Spleen (tissue), 11 donors: Measurements from ENCODE around the gene SV2B. TPM values are rescaled to one million over a fixed set of nuclear protein-coding genes. Genes with fewer than 3 reads are reported as not detected.

Source experiments
- DNase-seq: peaks from one replicate; pipeline ENCODE4 v3.0.0-alpha.2; 2020
- H3K27ac ChIP-seq, 8 donors: fragments of 200-600 bp; sonication (generic) in 7 of 8; 1 replicate in 4 of 8; 2 replicates in 4 of 8; pipeline versions ENCODE4 v1.5.0 to v1.8.0; 2016 to 2021; ENCODE audit warnings: inconsistent platforms in 4 of 8, mild to moderate bottlenecking in 4 of 8, moderate library complexity in 1 of 8
- H3K27me3 ChIP-seq, 7 donors: fragments of 200-600 bp; sonication (generic) in 6 of 7; replicated peaks in 1 of 7; 1 replicate in 4 of 7; 2 replicates in 3 of 7; pipeline versions ENCODE4 v1.5.0 to v1.8.0; 2016 to 2021; ENCODE audit warnings: inconsistent platforms in 3 of 7, mild to moderate bottlenecking in 1 of 7
- H3K36me3 ChIP-seq, 6 donors: fragments of 200-600 bp; sonication (generic) in 5 of 6; 1 replicate in 4 of 6; 2 replicates in 2 of 6; pipeline versions ENCODE4 v1.5.0 to v1.8.0; 2016 to 2021; ENCODE audit warnings: inconsistent platforms in 2 of 6
- H3K4me1 ChIP-seq, 6 donors: fragments of 200-600 bp; sonication (generic) in 5 of 6; 1 replicate in 3 of 6; 2 replicates in 3 of 6; pipeline versions ENCODE4 v1.5.0 to v1.8.0; 2016 to 2021; ENCODE audit warnings: inconsistent platforms in 3 of 6
- H3K4me3 ChIP-seq, 8 donors: fragments of 200-600 bp; sonication (generic) in 7 of 8; 1 replicate in 4 of 8; 2 replicates in 4 of 8; pipeline versions ENCODE4 v1.5.0 to v1.8.0; 2016 to 2021; ENCODE audit warnings: inconsistent platforms in 4 of 8, mild to moderate bottlenecking in 4 of 8, moderate library complexity in 2 of 8
- H3K9me3 ChIP-seq, 8 donors: fragments of 200-600 bp; sonication (generic) in 7 of 8; 1 replicate in 4 of 8; 2 replicates in 4 of 8; pipeline versions ENCODE4 v1.5.0 to v1.8.0; 2016 to 2021; ENCODE audit warnings: inconsistent platforms in 4 of 8
- CTCF ChIP-seq, 11 experiments: fragments of 200-600 bp in 7 of 11; fragments of 450-650 bp in 4 of 11; sonication (generic) in 4 of 11; IDR thresholded peaks in 8 of 11; conservative IDR thresholded peaks in 3 of 11; 1 replicate in 7 of 11; 2 replicates in 4 of 11; pipeline versions ENCODE4 v1.4.0 to v1.8.0; 2016 to 2021; ENCODE audit warnings: antibody characterized with exemption in 11 of 11, inconsistent platforms in 4 of 11, mild to moderate bottlenecking in 1 of 11
- POLR2A ChIP-seq, 3 donors: fragments of 450-650 bp; IDR thresholded peaks; one replicate each; pipeline ENCODE4 v1.5.1; 2017; ENCODE audit warnings: antibody characterized with exemption in 3 of 3, mild to moderate bottlenecking in 1 of 3
- POLR2AphosphoS5 ChIP-seq, 3 donors: sonication (generic); formaldehyde crosslinking; IDR thresholded peaks; one replicate each; pipeline ENCODE4 v1.5.1; 2017; ENCODE audit warnings: antibody characterized with exemption in 3 of 3
- WGBS, 5 donors: extraction: QIAGEN DNeasy Blood & Tissue Kit in 3 of 5; methylation state at CpG; one replicate each; pipeline versions ENCODE4 v1.1.5 to v1.1.7; 2013 to 2018; 5-methylcytosine and 5-hydroxymethylcytosine counted together
- intact Hi-C: fragments of 100-400 bp; cut with DNase I; formaldehyde crosslinking; loops from one replicate; pipeline ENCODE4 v1.15.0; 2023; ENCODE audit warnings: low total_unique reads
- polyA plus RNA-seq, 3 donors: library from polyadenylated mRNA; stranded (reverse); fragments of 200-250 nt; gene quantifications; one replicate each; pipeline ENCODE4 v1.2.1, GENCODE V29; 2013
- total RNA-seq, 7 donors: library from RNA; depleted of rRNA in 3 of 7; stranded (reverse); fragments of >200 nt in 3 of 7; fragmentation: NEBNext Ultra II Directional in 4 of 7; extraction: Animal tissue kit (Norgen Biotek cat#: 25700) in 4 of 7; gene quantifications; one replicate each; pipeline versions ENCODE4 v1.1.0 to v1.2.1, GENCODE V29; 2016 to 2021
- donor health status: healthy with polysubstance abuse.
- donor health status: DM: no; HTN: no; CAD: no; lungs with moderate emphysema.
- donor health status: DM: no; HTN: no; CAD: no.
- donor health status: Bipolar disorder and iron deficiency.
- donor health status: healthy.
- donor health status: DM: no; HTN: no; CAD: no.
- donor health status: DM: yes; HTN: yes; CAD: no.

Gene SV2B
- total and polyA plus RNA-seq, 10 donors = 0.07 to 1.2 (median 0.48) TPM

- TF ChIP-seq CTCF (IDR thresholded peaks at IDR 0.05 in 8 of 11, conservative IDR thresholded peaks at IDR 0.05 in 3 of 11) (no peak), POLR2AphosphoS5 (IDR thresholded peaks at IDR 0.05) (no peak), POLR2A (IDR thresholded peaks at IDR 0.05) (no peak)
- H3K27me3 ChIP-seq = peaks cover 0 to 82% (median 5%) of the 10 kb centered on the region in 7 donors
- no peaks in the 10 kb centered on the region for H3K9me3 ChIP-seq
- 72 to 85% (median 82%) methylated on average over 8 of the region's 8 CpGs for WGBS, 5 donors
- intact Hi-C loops = no loop called here
- no peak for DNase-seq
- no peak overlapping the region for H3K4me3 ChIP-seq
- H3K4me1 ChIP-seq = no peaks in the 10 kb centered on the region
- H3K27ac ChIP-seq = no peak overlapping the region
- H3K36me3 ChIP-seq = no peaks in the 10 kb centered on the region
These were observed 122.0 kb downstream of the SV2B start for GRCh38 chr15:91222052-91222451.

- WGBS, 5 donors = 62 to 76% (median 67%) methylated on average over 3 of the region's 3 CpGs
These were observed 123.8 kb downstream of the SV2B start for GRCh38 chr15:91223863-91224262.

GRCh38 chr15:91224755-91225380 is 124.8 kb downstream of the SV2B start:
- H3K27ac ChIP-seq = no peak overlapping the region
- no peaks in the 10 kb centered on the region for H3K9me3 ChIP-seq
- TF ChIP-seq CTCF (IDR thresholded peaks at IDR 0.05 in 8 of 11, conservative IDR thresholded peaks at IDR 0.05 in 3 of 11) = peak in 9 of 11 experiments; percentile 30 to 64 (median 57)
- no peak for TF ChIP-seq POLR2A (IDR thresholded peaks at IDR 0.05)
- WGBS, 5 donors = 64 to 69% (median 67%) methylated on average over 7 of the region's 7 CpGs
- no peak for DNase-seq
- H3K36me3 ChIP-seq = no peaks in the 10 kb centered on the region
- no peak overlapping the region for H3K4me3 ChIP-seq
- H3K4me1 ChIP-seq = no peaks in the 10 kb centered on the region
- peaks cover 0 to 72% (median 5%) of the 10 kb centered on the region in 7 donors for H3K27me3 ChIP-seq
- intact Hi-C loops = loop anchor here (5.0 kb wide), 1 partner anchor 168 kb away; no protein-coding TSS in a partner anchor

More at GRCh38 chr15:91223863-91224262, 123.8 kb downstream of the SV2B start:
- Histone ChIP-seq H3K27ac (no peak overlapping the region), H3K9me3 (no peaks in the 10 kb centered on the region), H3K36me3 (no peaks in the 10 kb centered on the region), H3K4me1 (no peaks in the 10 kb centered on the region), H3K27me3 (peaks cover 0 to 78% (median 5%) of the 10 kb centered on the region in 7 donors), H3K4me3 (no peak overlapping the region)
- no peak for DNase-seq
- TF ChIP-seq POLR2AphosphoS5 (IDR thresholded peaks at IDR 0.05) (no peak), POLR2A (IDR thresholded peaks at IDR 0.05) (no peak), CTCF (IDR thresholded peaks at IDR 0.05 in 8 of 11, conservative IDR thresholded peaks at IDR 0.05 in 3 of 11) (no peak)
- intact Hi-C loops = no loop called here

- no peak for DNase-seq
- H3K9me3 ChIP-seq = no peaks in the 10 kb centered on the region
- peaks cover 0 to 64% (median 5%) of the 10 kb centered on the region in 7 donors for H3K27me3 ChIP-seq
- intact Hi-C loops = loop anchor here (5.0 kb wide), 1 partner anchor 168 kb away; no protein-coding TSS in a partner anchor
- TF ChIP-seq POLR2AphosphoS5 (IDR thresholded peaks at IDR 0.05) = no peak
- TF ChIP-seq CTCF (IDR thresholded peaks at IDR 0.05 in 8 of 11, conservative IDR thresholded peaks at IDR 0.05 in 3 of 11) = no peak
- TF ChIP-seq POLR2A (IDR thresholded peaks at IDR 0.05) = no peak
- H3K4me3 ChIP-seq = no peak overlapping the region
- no peak overlapping the region for H3K27ac ChIP-seq
- no peaks in the 10 kb centered on the region for H3K36me3 ChIP-seq
- 70 to 79% (median 74%) methylated on average over 5 of the region's 5 CpGs for WGBS, 5 donors
- no peaks in the 10 kb centered on the region for H3K4me1 ChIP-seq
These were observed 125.7 kb downstream of the SV2B start for GRCh38 chr15:91225741-91226140.
